Lung microvascular endothelial cell (primary cell): Measurements from ENCODE around the gene TRIM33. TPM values are rescaled to one million over a fixed set of nuclear protein-coding genes. Genes with fewer than 3 reads are reported as not detected.

Experiments used
- DNase-seq, 2 donors: peaks; one replicate each; pipeline versions ENCODE4 v3.0.0 to v3.0.0-alpha.2; 2010; ENCODE audit warnings: low read depth in 2 of 2
- total RNA-seq: library from RNA; depleted of rRNA; stranded (reverse); fragments of >200 nt; gene quantifications from 2 replicates; pipeline ENCODE4 v1.2.1, GENCODE V29; 2014

TRIM33 gene
- total RNA-seq, 1 donor from 2014 or later: 20.8 TPM

DNA sequence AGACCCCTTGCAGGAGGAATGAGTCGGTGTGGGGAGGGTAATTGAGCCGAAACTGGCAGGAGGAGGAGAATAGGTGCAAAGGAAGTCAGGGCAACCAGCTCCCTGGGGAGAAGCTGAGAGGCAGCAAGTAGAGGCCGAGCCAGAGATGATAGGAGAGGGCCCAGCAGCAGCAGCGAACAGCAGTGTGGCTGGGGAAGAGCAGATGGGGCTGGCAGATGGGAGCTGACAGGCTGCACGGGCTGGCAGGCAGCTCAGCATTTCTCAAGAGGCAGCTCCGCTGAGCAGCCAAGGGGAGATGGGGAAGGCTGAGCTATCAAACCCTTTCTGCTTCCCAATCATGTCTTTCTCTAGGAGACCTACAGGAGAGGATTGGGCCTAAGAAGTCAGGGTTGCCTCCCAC is 158.2 kb downstream of the TRIM33 start:
- no peak for DNase-seq

DNA sequence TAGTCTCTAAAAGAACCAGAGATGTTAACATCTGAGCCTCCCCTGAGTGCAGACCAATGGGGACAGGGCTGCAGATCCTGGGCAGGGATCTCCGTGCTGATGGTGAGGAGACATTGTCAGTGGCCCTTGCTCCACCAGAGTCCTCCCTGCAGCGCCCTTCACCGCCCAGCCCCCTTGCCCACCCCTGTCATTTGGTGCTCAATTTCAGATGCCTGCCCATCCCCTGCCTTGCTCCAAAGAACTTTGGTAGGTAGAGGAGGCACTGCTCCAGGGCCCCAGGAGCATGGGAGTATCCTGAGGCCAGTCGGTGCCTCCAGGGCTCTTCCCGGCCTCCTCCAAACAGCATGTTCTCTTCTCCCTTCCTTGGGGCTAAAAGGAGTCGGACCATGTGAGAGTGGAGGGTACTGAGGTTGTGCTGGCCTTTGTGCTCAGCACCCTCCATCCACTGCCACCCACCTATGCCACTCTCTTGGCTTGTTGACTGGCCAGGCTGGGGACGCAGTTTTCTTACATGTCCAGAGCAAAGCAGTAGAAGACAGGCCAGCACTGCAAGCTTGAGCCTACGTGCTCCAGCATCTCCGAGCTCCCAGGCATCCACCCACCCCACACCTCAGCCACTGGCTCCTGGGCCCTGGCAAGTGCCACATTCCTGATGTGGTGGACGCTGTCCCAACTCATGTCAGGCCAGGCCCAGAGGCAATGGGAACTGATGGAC is 160.1 kb downstream of the TRIM33 start:
- DNase-seq: no peak

DNA sequence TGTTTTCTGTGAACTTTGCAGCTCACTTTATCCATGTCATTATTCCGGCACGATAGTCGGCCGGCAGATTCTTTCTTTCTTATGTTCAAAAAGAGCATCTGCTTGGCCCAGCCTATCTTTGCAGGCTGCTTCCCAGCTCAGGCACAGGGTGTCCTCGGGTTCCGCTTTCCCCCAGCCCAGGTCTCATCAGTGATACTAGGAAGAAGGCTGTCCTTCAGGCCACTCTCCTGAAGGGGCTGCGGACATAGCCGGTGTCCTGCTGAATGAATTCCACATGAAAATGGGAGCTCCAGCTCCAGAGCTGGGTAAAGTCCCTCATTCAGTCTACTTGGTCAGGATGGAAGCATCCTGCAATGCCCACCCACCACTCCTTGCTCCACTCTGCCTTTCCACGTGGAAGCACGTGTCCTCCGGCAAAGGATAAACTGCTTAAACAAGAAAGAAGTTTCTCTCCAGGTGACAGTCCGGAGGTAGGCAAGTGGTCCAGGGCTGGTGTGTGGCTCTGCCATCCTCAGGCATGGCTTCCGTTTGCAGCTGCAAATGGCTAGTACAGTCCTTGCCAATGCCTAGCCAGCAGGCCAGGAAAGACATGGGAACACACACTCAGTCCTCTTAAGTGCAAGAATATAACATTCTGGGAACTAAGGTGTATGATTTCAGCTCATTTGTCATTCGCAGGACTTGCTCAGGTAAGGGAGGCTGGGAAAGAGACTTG is 161.0 kb downstream of the TRIM33 start:
- no peak for DNase-seq

DNA sequence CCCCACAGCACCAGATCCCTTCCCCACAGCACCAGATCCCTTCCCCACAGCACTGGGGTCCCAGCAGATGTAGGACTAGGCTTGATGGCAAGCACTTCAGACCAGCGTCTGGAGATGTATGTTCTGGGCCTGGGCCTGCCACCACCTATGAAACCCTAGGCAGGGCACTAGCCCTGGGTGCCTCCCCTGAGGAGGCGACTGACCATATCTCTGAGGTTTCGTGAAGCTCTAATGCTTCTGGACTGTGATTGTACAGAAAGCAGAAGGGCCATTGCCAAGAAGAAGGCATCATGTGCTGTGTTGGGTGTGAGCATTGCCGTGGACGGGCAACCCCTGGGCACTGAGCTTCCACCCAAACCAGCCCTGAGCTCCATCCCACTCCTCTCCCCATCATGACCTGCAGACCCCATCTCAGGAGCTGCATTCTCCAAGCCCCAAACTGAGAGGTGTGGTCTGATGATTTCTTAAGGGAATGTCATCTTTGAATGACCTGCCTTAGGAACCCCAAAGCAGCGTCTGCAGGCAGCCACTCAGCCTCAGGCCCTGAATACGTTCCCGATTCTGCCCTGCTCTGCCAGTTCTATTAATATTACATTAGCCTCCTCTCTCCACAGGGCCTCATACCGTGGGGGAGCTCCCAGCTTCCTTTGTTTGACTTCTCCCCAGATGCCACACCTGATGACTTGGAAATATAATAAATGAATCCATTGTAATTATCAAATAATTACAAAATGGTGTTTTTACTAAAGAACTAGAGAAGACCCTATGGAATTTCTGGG is 163.4 kb downstream of the TRIM33 start:
- no peak for DNase-seq

DNA sequence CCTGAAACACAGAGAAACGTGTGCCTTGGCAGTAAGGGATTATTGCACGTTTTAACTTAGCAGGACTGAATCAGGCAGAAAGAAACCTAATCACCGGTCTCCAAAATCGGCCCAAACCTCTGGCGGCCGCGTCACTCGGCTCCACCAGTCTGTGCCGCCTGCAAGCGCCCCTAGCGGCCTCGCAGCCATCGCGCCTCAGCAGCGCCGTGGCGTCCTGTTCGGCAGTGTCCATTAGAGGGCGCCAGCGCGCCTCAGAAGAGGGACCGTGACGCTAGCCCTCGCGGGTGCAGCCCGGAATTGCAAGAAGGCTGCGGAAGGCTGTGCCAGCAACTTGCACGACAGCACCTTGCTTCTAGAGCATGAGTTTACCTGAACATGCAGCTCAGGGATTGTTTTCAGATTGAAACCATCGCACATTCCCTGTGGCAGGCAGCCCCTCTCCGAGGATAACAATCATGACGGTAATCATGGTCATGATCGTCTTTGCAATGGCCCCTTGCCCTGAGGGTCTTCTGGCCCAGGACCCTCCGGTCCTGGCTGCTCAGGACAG is 164.4 kb downstream of the TRIM33 start:
- DNase-seq: peak; percentile 94

DNA sequence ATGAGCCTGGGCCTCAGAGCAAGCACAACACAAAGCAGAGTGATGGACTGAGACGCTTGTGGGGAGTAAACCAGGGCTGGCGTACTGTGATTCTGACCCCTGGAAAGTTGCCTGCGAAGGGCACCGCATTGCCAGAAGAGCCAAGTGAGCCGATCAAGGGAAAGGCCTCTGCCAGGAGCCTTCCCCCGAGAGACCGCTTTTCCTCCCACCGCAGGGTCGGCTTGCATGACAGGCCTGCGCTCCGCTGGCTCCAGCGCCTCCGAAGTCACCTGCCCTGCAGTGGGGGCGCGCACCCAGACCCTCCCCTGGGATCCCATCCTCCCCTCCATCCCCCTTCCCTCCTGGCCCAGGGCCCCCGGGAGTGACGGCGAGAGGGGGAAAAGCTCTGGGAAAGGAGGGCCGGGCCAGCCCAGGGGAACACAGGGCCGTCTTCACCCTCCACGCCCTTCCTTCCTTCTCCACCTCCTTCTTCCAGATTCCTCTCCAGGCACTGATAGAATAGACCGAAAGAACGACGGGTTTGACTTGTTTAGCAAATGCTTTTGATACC is 165.0 kb downstream of the TRIM33 start:
- no peak for DNase-seq

DNA sequence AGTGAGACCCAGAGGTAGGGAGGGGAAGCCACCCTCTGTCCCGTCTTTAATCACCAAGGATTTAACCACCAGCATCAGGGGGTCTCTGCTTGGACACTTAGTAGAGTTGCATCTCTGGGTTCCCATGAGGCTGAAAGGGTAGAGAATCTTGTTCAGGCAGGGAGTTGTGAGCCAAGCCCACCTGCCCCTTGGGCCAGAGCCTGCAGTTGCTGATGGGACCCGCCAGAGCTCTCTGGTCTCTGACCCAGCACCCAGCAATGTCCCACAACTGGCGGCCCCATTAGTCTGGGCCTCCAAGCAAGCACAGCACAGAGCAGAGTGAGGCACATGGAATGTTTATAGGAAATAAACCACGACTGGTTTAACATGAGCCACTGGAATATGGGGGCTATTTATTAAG is 166.3 kb downstream of the TRIM33 start:
- no peak for DNase-seq

Other genes with a start within 250 kb of the TRIM33 start
- 25.1 and 28.0 TPM in 2 replicates for gene BCAS2, start 70.4 kb upstream of the TRIM33 start, total RNA-seq
- gene DENND2C, start 158.8 kb upstream of the TRIM33 start, total RNA-seq: 2.6 and 3.2 TPM in 2 replicates
- not detected in 2 replicates for gene AMPD1, start 184.3 kb upstream of the TRIM33 start, total RNA-seq
- gene NRAS, start 205.6 kb upstream of the TRIM33 start, total RNA-seq: 58.6 and 58.9 TPM in 2 replicates
- 1,041 and 1,080 TPM in 2 replicates for gene CSDE1, start 246.8 kb upstream of the TRIM33 start, total RNA-seq